ENCODE measurements around the gene IFNA8. TPM values are rescaled to one million over a fixed set of nuclear protein-coding genes. Genes with fewer than 3 reads are reported as not detected.

The IFNA8 gene
- total and polyA plus RNA-seq, 2 of the 8 experiments (the other 6 are each of a cell fraction or from before 2014, with no cell fraction given) = not detected

GRCh38 chr9:21367957-21368356 is 41.0 kb upstream of the IFNA8 start, which contains the start of gene IFNA13:
TSS of gene IFNA13 (minus strand) at chr9:21368057. CDS start at chr9:21368010, 47 bp downstream.
- no peak for FAIRE-seq
- CTCF ChIA-PET (ENCODE audit: partially characterized antibody) = no interaction called here

More at GRCh38 chr9:21367957-21368356, 41.0 kb upstream of the IFNA8 start, which contains the start of gene IFNA13:
- Histone ChIP-seq H2BK20ac (ENCODE audit: low read length) (no peak within 1 kb of the TSS), H2AFZ (ENCODE audit: low read length) (no peak within 1 kb of the TSS), H3K4me1 (replicated peaks in 1 of 4; ENCODE audit: control insufficient read depth in 3 of 4, insufficient read depth in 4 of 4, low read length in 3 of 4) (no peaks in the 10 kb centered on the region), H3K4me3 (ENCODE audit: extremely low read depth in 1 of 4, insufficient read depth in 2 of 4, low read depth in 3 of 4, low read length in 4 of 4) (no peak within 1 kb of the TSS), H4K8ac (ENCODE audit: extremely low read depth, insufficient read depth, low read length) (no peak within 1 kb of the TSS), H3K4me2 (ENCODE audit: insufficient read depth in 1 of 2, low read depth in 2 of 2, low read length in 2 of 2) (no peak within 1 kb of the TSS), H3K56ac (replicated peaks; ENCODE audit: insufficient read length, low read depth, low read length) (no peak within 1 kb of the TSS), H3K14ac (ENCODE audit: insufficient read length) (no peak within 1 kb of the TSS), H3K23ac (ENCODE audit: insufficient read length) (no peak within 1 kb of the TSS), H3K23me2 (ENCODE audit: low read depth, low read length) (no peaks in the 10 kb centered on the region), H4K20me1 (replicated peaks in 1 of 2; ENCODE audit: control insufficient read depth in 1 of 2, insufficient read depth in 2 of 2, low read length in 2 of 2) (no peaks in the 10 kb centered on the region), H4K91ac (replicated peaks; ENCODE audit: insufficient read length, low read length) (no peak within 1 kb of the TSS), H3K79me2 (ENCODE audit: control insufficient read depth in 1 of 2, insufficient read depth in 2 of 2, low read length in 2 of 2) (no peaks in the 10 kb centered on the region), H4K5ac (ENCODE audit: insufficient read length, low read depth, low read length) (no peak within 1 kb of the TSS), H3K9me3 (ENCODE audit: insufficient read depth in 2 of 2, low read depth in 1 of 2, low read length in 1 of 2) (no peaks in the 10 kb centered on the region), H3K27me3 (replicated peaks in 1 of 4; ENCODE audit: control insufficient read depth in 3 of 4, extremely low read depth in 1 of 4, insufficient read depth in 3 of 4, low read length in 3 of 4) (no peaks in the 10 kb centered on the region), H2AK5ac (ENCODE audit: low read depth, low read length) (no peak within 1 kb of the TSS), H2BK120ac (replicated peaks; ENCODE audit: low read depth, low read length) (no peak within 1 kb of the TSS), H3K9ac (replicated peaks in 1 of 4; ENCODE audit: extremely low read depth in 1 of 4, low read depth in 3 of 4, low read length in 3 of 4) (no peak within 1 kb of the TSS), H2BK12ac (ENCODE audit: low read depth, low read length) (no peak within 1 kb of the TSS), H3K4ac (replicated peaks; ENCODE audit: insufficient read length, low read depth, low read length) (no peak within 1 kb of the TSS), H3K27ac (ENCODE audit: low read depth, low read length) (no peak within 1 kb of the TSS), H3K36me3 (ENCODE audit: control insufficient read depth in 2 of 4, insufficient read depth in 4 of 4, low read length in 3 of 4) (no peaks in the 10 kb centered on the region), H2BK15ac (ENCODE audit: low read length) (no peak within 1 kb of the TSS), H2BK5ac (ENCODE audit: low read depth, low read length) (no peak within 1 kb of the TSS), H3K18ac (ENCODE audit: extremely low read depth, low read length) (no peak within 1 kb of the TSS), H3K79me1 (ENCODE audit: low read depth, low read length) (no peaks in the 10 kb centered on the region)
- no peak for DNase-seq (ENCODE audit: low read depth in 1 of 2, low spot score in 2 of 2)
- POLR2A ChIA-PET (ENCODE audit: partially characterized antibody) = no interaction called here
- 96% methylated on average over 3 of the region's 3 CpGs; no CpG with 5 or more reads in 1 of the 2 experiments for WGBS, 2 experiments (ENCODE audit: extremely low coverage in 1 of 2, insufficient coverage in 1 of 2, insufficient read length in 1 of 2, insufficient replicate concordance in 2 of 2, low coverage in 1 of 2, low lambda C conversion rate in 2 of 2, missing lambda C conversion rate in 1 of 2)
- TF ChIP-seq BRCA1 (IDR thresholded peaks at IDR 0.05; ENCODE audit: low read depth, low read length) (no peak), ATF3 (IDR thresholded peaks at IDR 0.05; ENCODE audit: insufficient read depth, low read depth, low read length) (no peak), E2F6 (IDR thresholded peaks at IDR 0.05) (no peak), POU5F1 (IDR thresholded peaks at IDR 0.05; ENCODE audit: low read depth, low read length) (no peak), RNF2 (IDR thresholded peaks at IDR 0.05; ENCODE audit: borderline replicate concordance, low read depth, low read length, missing control alignments, poor library complexity, severe bottlenecking) (no peak), HDAC2 (IDR thresholded peaks at IDR 0.05; ENCODE audit: borderline replicate concordance in 1 of 2, low read depth in 2 of 2, low read length in 2 of 2) (no peak), TEAD4 (IDR thresholded peaks at IDR 0.05; ENCODE audit: low read depth, low read length) (no peak)

All from H1 (cell line).